Panc1 (cell line): ENCODE results near the gene SHF. TPM values are rescaled to one million over a fixed set of nuclear protein-coding genes. Genes with fewer than 3 reads are reported as not detected.
"Not testable (repeated sequence)": the region's sequence is repeated elsewhere in the genome, so short reads cannot be mapped to it uniquely, and the experiment has no call there.

ENCODE experiments used
- ATAC-seq: fragments of 200-7000 bp; cut with Tn5 transposase; 2 replicates; pipeline ENCODE4 v1.9.1; 2020; ENCODE audit warnings: mild to moderate bottlenecking, moderate library complexity
- BruUV-seq: library from RNA; stranded (reverse); fragments of 400-500 nt; replicated peaks from 2 replicates; lab custom pipeline; 2021; lab: Mats Ljungman, UMichigan
- CTCF ChIA-PET: fragments of 300-600 bp; sonication (Branson Sonifier 250); formaldehyde crosslinking; loops from one replicate; lab custom pipeline; 2022; ENCODE audit warnings: antibody characterized with exemption; lab: Charles Lee
- POLR2A ChIA-PET: fragments of 300-600 bp; sonication (Branson Sonifier 250); formaldehyde crosslinking; loops from one replicate; lab custom pipeline; 2022; ENCODE audit warnings: antibody characterized with exemption; lab: Charles Lee
- DNase-seq: peaks from one replicate; pipeline ENCODE4 v3.0.0-alpha.2; 2010; ENCODE audit warnings: low read depth, low spot score
- H3K27ac ChIP-seq: 2 replicates; pipeline ENCODE4 v1.5.1; 2011; ENCODE audit warnings: mild to moderate bottlenecking, low read length, inconsistent platforms
- H3K27me3 ChIP-seq: fragments of 200-500 bp; sonication (Bioruptor generic); 2 replicates; pipeline ENCODE4 v1.6.0; 2014; ENCODE audit warnings: low read length, inconsistent platforms; ENCODE audit not compliant: control insufficient read depth, insufficient read depth
- H3K36me3 ChIP-seq: fragments of 200-500 bp; sonication (Bioruptor generic); 2 replicates; pipeline ENCODE4 v1.5.1; 2014; ENCODE audit warnings: inconsistent platforms, mild to moderate bottlenecking, low read length, moderate library complexity; ENCODE audit not compliant: control insufficient read depth, insufficient read depth
- H3K4me1 ChIP-seq: 2 replicates; pipeline ENCODE4 v1.5.1; 2011; ENCODE audit warnings: inconsistent platforms, mild to moderate bottlenecking, low read length, moderate library complexity; ENCODE audit not compliant: control insufficient read depth, insufficient read depth
- H3K4me3 ChIP-seq, 2 experiments: 2 replicates each; pipeline ENCODE4 v1.5.1; 2011 to 2012; ENCODE audit warnings: low read depth in 2 of 2, low read length in 2 of 2, mild to moderate bottlenecking in 2 of 2, inconsistent platforms in 1 of 2, moderate library complexity in 1 of 2
- H3K9me3 ChIP-seq: fragments of 200-500 bp; sonication (Bioruptor generic); 2 replicates; pipeline ENCODE4 v1.5.1; 2014; ENCODE audit warnings: low read depth, mild to moderate bottlenecking, inconsistent platforms, low read length, moderate library complexity; ENCODE audit not compliant: control insufficient read depth, insufficient read depth
- CTCF ChIP-seq: fragments of 450-650 bp; IDR thresholded peaks from 2 replicates; pipeline ENCODE4 v1.5.1; 2017; ENCODE audit warnings: mild to moderate bottlenecking
- POLR2AphosphoS5 ChIP-seq: IDR thresholded peaks from 2 replicates; pipeline ENCODE4 v1.6.1; 2012; ENCODE audit warnings: mild to moderate bottlenecking, low read depth, low read length, moderate library complexity
- REST ChIP-seq, 2 experiments: IDR thresholded peaks; 2 replicates each; pipeline ENCODE4 v1.6.1; 2011 to 2012; ENCODE audit warnings: low read depth in 2 of 2, control low read depth in 1 of 2, low read length in 1 of 2, mild to moderate bottlenecking in 1 of 2, moderate library complexity in 1 of 2; ENCODE audit not compliant: insufficient read depth in 1 of 2
- SIN3A ChIP-seq: IDR thresholded peaks from 2 replicates; pipeline ENCODE4 v1.6.1; 2012; ENCODE audit warnings: low read depth, mild to moderate bottlenecking, low read length, moderate library complexity, borderline replicate concordance; ENCODE audit not compliant: insufficient read depth
- TCF7L2 ChIP-seq: IDR thresholded peaks from 2 replicates; pipeline ENCODE4 v1.6.1; 2011; ENCODE audit warnings: mild to moderate bottlenecking, low read depth, low read length, inconsistent platforms
- in situ Hi-C: cut with HindIII; loops from 2 replicates; pipeline ENCODE4 v1.10.0; 2016; ENCODE audit warnings: low sequenced_read_pairs, low pct_unique_long_range_greater_than_20kb
- intact Hi-C: fragments of 100-400 bp; cut with micrococcal nuclease; formaldehyde crosslinking; loops from one replicate; pipeline ENCODE4 v1.10.0; 2022; ENCODE audit not compliant: unreplicated experiment
- total RNA-seq: library from RNA; stranded (reverse); gene quantifications from one replicate; pipeline ENCODE4 v1.2.1, GENCODE V29; 2021; ENCODE audit not compliant: unreplicated experiment

Gene SHF
- total RNA-seq, 1 experiment from 2014 or later, result 3.0 TPM

- DNase-seq (no peak), ATAC-seq (no peak)
- BruUV-seq, result no TSS peak
- Histone ChIP-seq H3K4me3 (no peak overlapping the region), H3K4me1 (no peaks in the 10 kb centered on the region), H3K9me3 (no peaks in the 10 kb centered on the region), H3K27me3 (peaks cover 5% of the 10 kb centered on the region; the same call in 1 of the 2 replicates), H3K36me3 (no peaks in the 10 kb centered on the region), H3K27ac (no peak overlapping the region)
- POLR2A ChIA-PET, result interaction anchor here (0.6 kb wide), 1 partner anchor 198 kb away, joined by 3 read pairs; no protein-coding TSS in a partner anchor
- in situ Hi-C loops (no loop called here), intact Hi-C loops (no loop called here)
- CTCF ChIA-PET, result interaction anchor here (0.6 to 1.0 kb wide), 3 partner anchors 19 to 28 kb away, joined by 3 to 4 read pairs (median 3); no protein-coding TSS in a partner anchor
- TF ChIP-seq REST (IDR thresholded peaks at IDR 0.05; ENCODE audit: insufficient read depth in 1 of 2, low read depth in 2 of 2, low read length in 1 of 2), result no peak
- no peak for TF ChIP-seq SIN3A
- TF ChIP-seq POLR2AphosphoS5, result no peak
- TF ChIP-seq CTCF, result no peak
- no peak for TF ChIP-seq TCF7L2
These were observed 50.1 kb downstream of the SHF start for GRCh38 chr15:45137703-45138102.

GRCh38 chr15:45136378-45136764 lies 51.4 kb downstream of the SHF start:
- in situ Hi-C loops, result no loop called here
- CTCF ChIA-PET, result interaction anchor here (0.6 to 1.1 kb wide), 3 partner anchors 16 to 69 kb away, joined by 3 to 7 read pairs (median 5); no protein-coding TSS in a partner anchor
- H3K27me3 ChIP-seq, result peaks cover 5% of the 10 kb centered on the region; the same call in 1 of the 2 replicates
- intact Hi-C loops, result no loop called here
- TF ChIP-seq SIN3A (no peak), TCF7L2 (no peak), CTCF (no peak), REST (IDR thresholded peaks at IDR 0.05; ENCODE audit: insufficient read depth in 1 of 2, low read depth in 2 of 2, low read length in 1 of 2) (no peak), POLR2AphosphoS5 (no peak)
- H3K4me1 ChIP-seq, result no peaks in the 10 kb centered on the region
- no TSS peak for BruUV-seq
- no peak overlapping the region for H3K4me3 ChIP-seq
- POLR2A ChIA-PET, result no interaction called here
- ATAC-seq (no peak), DNase-seq (no peak)
- no peaks in the 10 kb centered on the region for H3K36me3 ChIP-seq
- H3K27ac ChIP-seq, result no peak overlapping the region
- no peaks in the 10 kb centered on the region for H3K9me3 ChIP-seq

GRCh38 chr15:45135705-45136377 lies 51.9 kb downstream of the SHF start:
- intact Hi-C loops, H3K9me3 ChIP-seq, DNase-seq, H3K4me3 ChIP-seq, POLR2A ChIA-PET, BruUV-seq, H3K27me3 ChIP-seq, H3K36me3 ChIP-seq, H3K27ac ChIP-seq, H3K4me1 ChIP-seq, in situ Hi-C loops: not testable (repeated sequence)
- peak; percentile 27; the same call in 1 of the 2 replicates for ATAC-seq
- CTCF ChIA-PET, result interaction anchor here (0.6 to 1.1 kb wide), 3 partner anchors 15 to 70 kb away, joined by 3 to 7 read pairs (median 5); no protein-coding TSS in a partner anchor
